HG03159 (cell line): Measurements from ENCODE around the gene RXFP4.
A peak's percentile ranks its signal among the peaks of the same experiment; 100 is the strongest.
"Not testable (repeated sequence)": the region's sequence is repeated elsewhere in the genome, so short reads cannot be mapped to it uniquely, and the experiment has no call there.

ENCODE experiments used
- ATAC-seq: cut with Tn5 transposase; IDR thresholded peaks from one replicate; pipeline ENCODE4 v1.9.1; 2021; ENCODE audit warnings: mild to moderate bottlenecking, moderate library complexity; ENCODE audit not compliant: unreplicated experiment

Gene RXFP4

GRCh38 chr1:155929057-155929456 lies 12.4 kb upstream of the RXFP4 start:
- no peak for ATAC-seq

GRCh38 chr1:155930725-155931124 lies 10.7 kb upstream of the RXFP4 start:
- ATAC-seq: not testable (repeated sequence)

GRCh38 chr1:155931332-155932038 lies 10.0 kb upstream of the RXFP4 start:
- ATAC-seq: no peak

GRCh38 chr1:155932081-155932480 lies 9.4 kb upstream of the RXFP4 start:
- ATAC-seq: no peak

- no peak for ATAC-seq
Observed at GRCh38 chr1:155932487-155932886, 9.0 kb upstream of the RXFP4 start.

- ATAC-seq: no peak
Observed at GRCh38 chr1:155933591-155934096, 7.8 kb upstream of the RXFP4 start.

GRCh38 chr1:155934097-155934935 lies 7.1 kb upstream of the RXFP4 start, which contains the start of gene KHDC4:
Gene KHDC4 (minus strand): TSS chr1:155934413. CDS start chr1:155934373, 40 bp downstream.
- peak; percentile 85 for ATAC-seq

- ATAC-seq: no peak
Observed at GRCh38 chr1:155934936-155935590, 6.4 kb upstream of the RXFP4 start.

GRCh38 chr1:155938220-155938627 lies 3.2 kb upstream of the RXFP4 start:
- ATAC-seq: no peak

GRCh38 chr1:155940482-155940992 lies 901 bp upstream of the RXFP4 start:
- no peak for ATAC-seq

GRCh38 chr1:155941845-155942531 lies 550 bp downstream of the RXFP4 start:
- ATAC-seq: no peak

GRCh38 chr1:155942578-155943141 lies 1.2 kb downstream of the RXFP4 start:
- no peak for ATAC-seq

- no peak for ATAC-seq
Observed at GRCh38 chr1:155944444-155944799, 3.0 kb downstream of the RXFP4 start.

- ATAC-seq: no peak
Observed at GRCh38 chr1:155946633-155947219, 5.3 kb downstream of the RXFP4 start.

- no peak for ATAC-seq
Observed at GRCh38 chr1:155947292-155947691, 5.9 kb downstream of the RXFP4 start.

- no peak for ATAC-seq
Observed at GRCh38 chr1:155947741-155948140, 6.3 kb downstream of the RXFP4 start.

GRCh38 chr1:155950829-155951228 lies 9.4 kb downstream of the RXFP4 start:
- ATAC-seq: no peak

GRCh38 chr1:155951753-155952504 lies 10.5 kb downstream of the RXFP4 start:
- ATAC-seq: no peak

GRCh38 chr1:155952505-155952890 lies 11.1 kb downstream of the RXFP4 start:
- no peak for ATAC-seq
